ENCODE results near the gene SERPINB5. TPM values are rescaled to one million over a fixed set of nuclear protein-coding genes. Genes with fewer than 3 reads are reported as not detected.
A peak's percentile ranks its signal among the peaks of the same experiment; 100 is the strongest.

The SERPINB5 gene
- total and polyA plus RNA-seq, 2 experiments from 2014 or later, result 0.23 to 0.76 TPM

GRCh38 chr18:63508596-63508995 lies 31.8 kb downstream of the SERPINB5 start:
- Histone ChIP-seq H4K20me1 (ENCODE audit: insufficient read depth, poor library complexity, severe bottlenecking) (no peaks in the 10 kb centered on the region), H3K9me2 (replicated peaks; ENCODE audit: insufficient read depth) (no peaks in the 10 kb centered on the region), H3K79me2 (no peaks in the 10 kb centered on the region), H2AFZ (no peak overlapping the region), H3K36me3 (replicated peaks; ENCODE audit: insufficient read depth, low read depth) (no peaks in the 10 kb centered on the region), H3K4me2 (no peak overlapping the region), H3K4me3 (no peak overlapping the region), H3K4me1 (ENCODE audit: insufficient read depth) (no peaks in the 10 kb centered on the region), H3K27ac (no peak overlapping the region), H3K9me3 (ENCODE audit: low read depth) (no peaks in the 10 kb centered on the region), H3K27me3 (no peaks in the 10 kb centered on the region)
- no peak for TF ChIP-seq EZH2phosphoT487 (IDR thresholded peaks at IDR 0.05; ENCODE audit: low read depth, severe bottlenecking, unreplicated experiment)
- TF ChIP-seq, protein P1, sequence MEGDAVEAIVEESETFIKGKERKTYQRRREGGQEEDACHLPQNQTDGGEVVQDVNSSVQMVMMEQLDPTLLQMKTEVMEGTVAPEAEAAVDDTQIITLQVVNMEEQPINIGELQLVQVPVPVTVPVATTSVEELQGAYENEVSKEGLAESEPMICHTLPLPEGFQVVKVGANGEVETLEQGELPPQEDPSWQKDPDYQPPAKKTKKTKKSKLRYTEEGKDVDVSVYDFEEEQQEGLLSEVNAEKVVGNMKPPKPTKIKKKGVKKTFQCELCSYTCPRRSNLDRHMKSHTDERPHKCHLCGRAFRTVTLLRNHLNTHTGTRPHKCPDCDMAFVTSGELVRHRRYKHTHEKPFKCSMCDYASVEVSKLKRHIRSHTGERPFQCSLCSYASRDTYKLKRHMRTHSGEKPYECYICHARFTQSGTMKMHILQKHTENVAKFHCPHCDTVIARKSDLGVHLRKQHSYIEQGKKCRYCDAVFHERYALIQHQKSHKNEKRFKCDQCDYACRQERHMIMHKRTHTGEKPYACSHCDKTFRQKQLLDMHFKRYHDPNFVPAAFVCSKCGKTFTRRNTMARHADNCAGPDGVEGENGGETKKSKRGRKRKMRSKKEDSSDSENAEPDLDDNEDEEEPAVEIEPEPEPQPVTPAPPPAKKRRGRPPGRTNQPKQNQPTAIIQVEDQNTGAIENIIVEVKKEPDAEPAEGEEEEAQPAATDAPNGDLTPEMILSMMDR (IDR thresholded peaks at IDR 0.05; ENCODE audit: poor library complexity), result no peak
- no peak for TF ChIP-seq EZH2 (IDR thresholded peaks at IDR 0.05; ENCODE audit: borderline replicate concordance)
- 63% methylated on average over 3 of the region's 3 CpGs for WGBS (ENCODE audit: low lambda C conversion rate, missing lambda C conversion rate)
- no peak for DNase-seq (ENCODE audit: low spot score)

DNA sequence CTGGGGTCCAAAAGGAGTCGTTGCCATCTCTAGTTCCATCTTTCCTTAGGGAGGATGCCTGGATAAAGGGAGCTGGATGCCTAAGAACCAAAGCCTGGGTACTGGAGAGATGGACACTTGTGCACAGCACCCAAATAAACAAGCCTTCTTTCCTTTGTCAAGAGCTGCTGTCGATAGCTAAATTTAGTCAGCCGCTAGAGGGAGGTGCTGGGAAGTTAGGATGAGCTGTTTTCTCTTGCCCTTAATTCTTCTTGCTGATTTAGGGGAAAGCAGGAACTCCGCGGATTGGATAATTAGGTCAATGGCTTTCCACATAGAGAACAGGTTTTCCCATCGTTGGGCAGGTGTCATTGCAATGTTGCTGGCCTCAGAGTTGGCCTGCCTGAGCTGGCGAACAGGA lies 34.5 kb downstream of the SERPINB5 start:
- Histone ChIP-seq H2AFZ (no peak overlapping the region), H3K9me2 (replicated peaks; ENCODE audit: insufficient read depth) (no peaks in the 10 kb centered on the region), H3K36me3 (replicated peaks; ENCODE audit: insufficient read depth, low read depth) (no peaks in the 10 kb centered on the region), H3K9me3 (ENCODE audit: low read depth) (no peaks in the 10 kb centered on the region), H3K79me2 (no peaks in the 10 kb centered on the region), H3K4me2 (no peak overlapping the region), H3K4me3 (no peak overlapping the region), H3K27me3 (peaks cover 8% of the 10 kb centered on the region), H3K27ac (no peak overlapping the region), H3K4me1 (ENCODE audit: insufficient read depth) (no peaks in the 10 kb centered on the region), H4K20me1 (ENCODE audit: insufficient read depth, poor library complexity, severe bottlenecking) (no peaks in the 10 kb centered on the region)
- TF ChIP-seq EZH2phosphoT487 (IDR thresholded peaks at IDR 0.05; ENCODE audit: low read depth, severe bottlenecking, unreplicated experiment) (no peak), EZH2 (IDR thresholded peaks at IDR 0.05; ENCODE audit: borderline replicate concordance) (no peak)
- TF ChIP-seq, protein P1 (IDR thresholded peaks at IDR 0.05; ENCODE audit: poor library complexity), result peak; percentile 51
- WGBS (ENCODE audit: low lambda C conversion rate, missing lambda C conversion rate), result 22% methylated on average over 7 of the region's 7 CpGs
- peak; percentile 55 for DNase-seq (ENCODE audit: low spot score)

- Histone ChIP-seq H3K27ac (no peak overlapping the region), H3K27me3 (peaks cover 8% of the 10 kb centered on the region), H3K9me3 (ENCODE audit: low read depth) (no peaks in the 10 kb centered on the region), H3K4me2 (no peak overlapping the region), H2AFZ (no peak overlapping the region), H3K4me3 (no peak overlapping the region), H3K79me2 (no peaks in the 10 kb centered on the region), H3K4me1 (ENCODE audit: insufficient read depth) (no peaks in the 10 kb centered on the region), H4K20me1 (ENCODE audit: insufficient read depth, poor library complexity, severe bottlenecking) (no peaks in the 10 kb centered on the region), H3K36me3 (replicated peaks; ENCODE audit: insufficient read depth, low read depth) (no peaks in the 10 kb centered on the region), H3K9me2 (replicated peaks; ENCODE audit: insufficient read depth) (no peaks in the 10 kb centered on the region)
- no peak for DNase-seq (ENCODE audit: low spot score)
- no peak for TF ChIP-seq EZH2 (IDR thresholded peaks at IDR 0.05; ENCODE audit: borderline replicate concordance)
- TF ChIP-seq, protein P1 (IDR thresholded peaks at IDR 0.05; ENCODE audit: poor library complexity), result no peak
- TF ChIP-seq EZH2phosphoT487 (IDR thresholded peaks at IDR 0.05; ENCODE audit: low read depth, severe bottlenecking, unreplicated experiment), result no peak
- WGBS (ENCODE audit: low lambda C conversion rate, missing lambda C conversion rate), result 59% methylated on average over 6 of the region's 6 CpGs
Observed at GRCh38 chr18:63514326-63514725, 37.6 kb downstream of the SERPINB5 start.
